Omental fat pad (tissue), 4 donors: ENCODE measurements around the gene BIVM. TPM values are rescaled to one million over a fixed set of nuclear protein-coding genes. Genes with fewer than 3 reads are reported as not detected.

Source experiments
- ATAC-seq: fragments of 150-250 bp; one replicate; pipeline ENCODE4 v1.9.1; 2016; ENCODE audit warnings: mild to moderate bottlenecking, moderate library complexity; ENCODE audit not compliant: low FRiP score
- DNase-seq: peaks from one replicate; pipeline ENCODE4 v3.0.0-alpha.2; 2019; ENCODE audit warnings: low spot score
- CTCF ChIP-seq, 3 donors: fragments of 450-650 bp; IDR thresholded peaks; one replicate each; pipeline ENCODE4 v1.5.1; 2016 to 2017; ENCODE audit warnings: antibody characterized with exemption in 3 of 3, mild to moderate bottlenecking in 3 of 3, moderate library complexity in 2 of 3
- total RNA-seq, 4 donors: library from RNA; depleted of rRNA; stranded (reverse); fragments of >200 nt; gene quantifications; one replicate each; pipeline ENCODE4 v1.1.0, GENCODE V29; 2016

BIVM gene
- total RNA-seq, 4 donors from 2014 or later: 12.6 to 21.4 (median 16.1) TPM

- DNase-seq: no peak
- TF ChIP-seq CTCF (IDR thresholded peaks at IDR 0.05): no peak
- ATAC-seq: no peak
These were observed 18.3 kb downstream of the BIVM start for GRCh38 chr13:102817241-102817640.

- TF ChIP-seq CTCF (IDR thresholded peaks at IDR 0.05): no peak
These were observed 19.0 kb downstream of the BIVM start for GRCh38 chr13:102817907-102818306.

GRCh38 chr13:102825400-102825799, 26.5 kb downstream of the BIVM start:
- DNase-seq: no peak
- no peak for ATAC-seq
- TF ChIP-seq CTCF (IDR thresholded peaks at IDR 0.05): no peak

More at GRCh38 chr13:102817907-102818306, 19.0 kb downstream of the BIVM start:
- ATAC-seq (no peak), DNase-seq (no peak)

- TF ChIP-seq CTCF (IDR thresholded peaks at IDR 0.05): no peak
- ATAC-seq: peak; percentile 92
- DNase-seq: no peak
These were observed 27.2 kb downstream of the BIVM start for GRCh38 chr13:102825921-102826706.

- TF ChIP-seq CTCF (IDR thresholded peaks at IDR 0.05): no peak
- ATAC-seq (no peak), DNase-seq (no peak)
These were observed 31.7 kb downstream of the BIVM start for GRCh38 chr13:102830646-102831045.

GRCh38 chr13:102836471-102836870, 37.6 kb downstream of the BIVM start:
- no peak for TF ChIP-seq CTCF (IDR thresholded peaks at IDR 0.05)
- ATAC-seq: no peak
- no peak for DNase-seq

- no peak for DNase-seq
- no peak for ATAC-seq
These were observed 39.4 kb downstream of the BIVM start for GRCh38 chr13:102838273-102838672.

More at GRCh38 chr13:102838273-102838672, 39.4 kb downstream of the BIVM start:
- TF ChIP-seq CTCF (IDR thresholded peaks at IDR 0.05): no peak
